Activated CD4-positive, alpha-beta T cell treated with anti-CD3 and anti-CD28 coated beads, Interleukin-10, Interleukin-2, amounts not matched to agents 100 ng/mL and 50 ng/mL, durations not matched to agents 16 hours and 8 hours (primary cell): ENCODE measurements around the gene C4orf50.

Source experiments
- DNase-seq: peaks from one replicate; pipeline ENCODE4 v3.0.0-alpha.2; 2020

Gene C4orf50

DNA sequence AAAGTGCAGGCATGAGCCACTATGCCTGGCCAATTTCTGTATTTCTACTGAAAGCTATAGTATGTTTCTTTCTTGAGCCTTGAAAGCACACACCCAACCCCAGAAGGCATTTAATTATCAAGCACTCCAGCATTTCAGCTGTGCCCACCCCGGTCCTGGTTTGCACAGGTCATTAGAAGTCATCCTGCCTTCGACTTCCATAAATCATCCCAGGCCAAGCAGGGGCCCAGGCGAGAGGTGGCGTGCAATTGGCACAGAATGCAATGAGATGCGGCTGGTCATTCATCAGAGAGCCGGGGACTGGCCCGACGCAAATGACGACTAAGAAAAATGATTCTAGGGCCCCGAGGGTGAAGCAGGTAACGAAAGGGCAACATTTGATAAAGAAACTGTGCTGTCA, 100.6 kb downstream of the C4orf50 start:
- DNase-seq, result no peak

DNA sequence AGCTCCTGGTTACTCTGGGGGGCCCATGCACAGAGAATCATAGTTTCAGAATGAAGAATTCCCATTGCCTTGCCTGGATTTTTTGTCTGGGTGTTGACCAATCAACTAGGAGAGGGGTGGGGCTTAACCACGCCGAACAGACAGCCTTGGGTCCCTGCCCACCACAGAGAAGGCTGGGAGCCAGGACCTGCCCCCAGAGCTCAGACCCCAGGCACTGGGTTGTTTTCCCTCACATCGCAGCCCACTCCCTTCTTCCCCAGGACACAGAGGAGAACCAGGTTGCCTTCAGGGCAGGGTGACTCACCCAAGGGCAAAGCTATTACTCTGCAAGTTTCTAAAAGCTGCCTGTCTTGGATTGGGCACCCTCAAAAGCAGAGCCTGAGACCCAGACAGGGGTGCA, 102.0 kb downstream of the C4orf50 start:
- DNase-seq, result no peak

DNA sequence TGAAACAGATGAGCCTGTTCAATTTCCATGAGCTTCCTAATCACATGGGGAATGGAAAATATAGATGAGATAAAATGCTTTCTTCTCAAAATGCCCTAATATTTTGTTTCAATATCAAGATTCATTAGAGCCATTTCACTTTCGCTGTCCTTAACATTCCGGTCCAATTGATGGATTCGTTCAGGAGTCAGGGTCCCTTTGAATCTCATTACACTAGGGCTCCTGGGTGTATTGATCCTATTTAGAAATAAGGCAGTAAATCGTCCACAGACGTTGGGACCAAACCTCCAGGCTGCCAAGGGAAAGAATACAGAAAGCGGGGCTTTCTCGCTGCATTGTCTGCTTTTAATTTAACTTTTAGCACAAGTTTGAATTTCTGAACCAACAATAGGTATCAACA, 104.8 kb downstream of the C4orf50 start:
- DNase-seq, result no peak

DNA sequence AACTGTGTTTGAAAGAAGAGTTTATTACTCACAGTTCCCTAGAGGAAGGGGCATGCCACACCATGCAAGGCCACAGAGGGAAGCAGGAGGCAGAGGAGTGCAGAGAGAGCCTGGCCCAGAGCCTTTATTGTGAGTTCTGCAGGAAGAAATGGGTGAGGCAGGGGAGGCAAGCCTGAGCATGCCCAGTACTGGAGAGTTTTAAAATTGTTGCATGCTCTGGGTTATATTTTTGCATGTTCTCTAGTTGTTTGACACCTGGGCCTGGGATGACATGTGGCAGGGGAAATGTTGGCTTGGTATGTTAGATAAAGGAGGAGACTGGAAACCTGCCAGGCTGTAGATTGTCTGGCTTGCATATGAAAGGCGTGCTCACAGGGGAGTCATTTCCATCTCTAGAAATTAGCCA, 105.6 kb downstream of the C4orf50 start:
- no peak for DNase-seq

DNA sequence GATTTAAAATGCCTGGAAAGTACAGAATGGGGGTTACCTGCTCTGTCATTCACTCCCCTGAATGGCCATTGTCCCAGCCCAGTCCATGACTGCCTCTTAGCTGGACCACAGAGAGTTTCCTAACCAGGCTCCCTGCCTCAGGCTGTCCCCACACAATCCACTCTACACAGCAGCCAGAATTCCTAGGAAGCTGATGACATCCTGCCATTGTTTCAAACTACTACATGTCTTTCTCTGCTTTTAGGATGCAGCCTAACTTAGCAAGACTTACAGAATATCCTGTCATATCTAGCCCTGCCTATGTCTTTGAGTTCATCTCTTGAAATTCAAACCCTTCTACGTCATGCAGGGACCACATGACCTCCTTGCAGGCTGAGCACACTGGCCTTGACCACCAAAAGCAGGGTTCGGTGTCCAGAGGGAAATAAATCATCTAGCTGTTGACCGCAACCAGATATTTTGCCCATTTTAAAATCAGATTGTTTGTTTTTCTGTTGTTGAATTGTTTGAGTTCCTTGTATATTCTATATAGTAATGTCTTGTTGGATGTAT, 109.3 kb downstream of the C4orf50 start:
- DNase-seq, result no peak

DNA sequence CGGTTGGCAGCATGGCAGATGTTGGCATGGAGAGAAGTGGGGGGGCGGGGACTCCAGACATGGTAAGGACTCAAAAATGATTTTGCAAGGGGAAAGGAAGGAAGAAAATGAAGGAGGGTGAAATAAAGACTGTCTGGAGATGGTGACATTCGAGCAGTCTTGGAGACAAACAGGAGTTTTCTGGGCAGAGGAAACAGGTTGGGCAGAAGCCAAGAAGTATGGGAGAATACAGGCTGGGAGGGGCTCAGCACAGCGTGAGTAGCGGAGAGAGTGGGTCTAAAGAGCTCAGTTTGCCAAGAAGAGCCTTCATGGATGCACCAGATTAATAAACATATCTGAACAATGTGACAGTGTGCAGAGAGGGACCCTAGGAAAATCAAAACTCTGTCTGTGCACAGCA, 112.0 kb downstream of the C4orf50 start:
- no peak for DNase-seq

DNA sequence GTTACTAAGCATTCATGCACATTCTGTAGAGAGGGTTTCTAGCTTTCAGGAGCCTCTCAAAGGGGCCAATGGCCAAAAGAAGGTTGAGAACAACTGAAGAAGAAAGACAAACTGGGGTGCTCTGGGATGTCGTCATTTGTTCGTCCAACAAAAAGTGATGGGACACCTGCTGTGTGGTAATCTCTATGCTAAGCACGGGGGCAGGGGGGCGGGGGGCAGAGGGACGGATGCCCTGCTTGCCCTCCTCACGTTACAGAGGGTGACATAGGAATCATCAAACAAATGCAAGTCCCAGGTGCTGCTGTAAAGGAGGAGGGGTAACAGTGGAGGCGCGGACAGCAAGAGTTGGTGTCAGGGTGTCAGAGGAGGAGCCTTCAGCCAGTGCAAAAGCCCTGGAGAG, 112.5 kb downstream of the C4orf50 start:
- DNase-seq, result no peak

DNA sequence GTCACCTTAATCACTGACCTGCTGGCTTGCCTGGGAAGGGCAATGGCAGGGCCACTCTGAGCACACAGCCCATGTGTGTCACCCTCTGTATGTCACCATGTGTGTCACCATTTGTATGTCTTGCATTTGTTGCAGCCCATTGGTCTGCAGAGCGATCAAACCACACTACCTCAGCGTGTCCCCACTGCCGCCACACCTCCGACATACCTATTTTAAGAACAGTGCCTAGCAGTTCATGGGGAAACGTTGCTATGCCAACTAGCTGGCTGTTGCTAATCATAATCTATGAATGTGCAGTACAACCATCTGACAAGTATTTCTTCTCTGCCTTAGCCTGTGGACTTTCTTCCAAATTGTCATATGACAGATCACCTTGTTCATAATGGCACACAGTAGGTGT, 117.4 kb downstream of the C4orf50 start:
- DNase-seq, result no peak

DNA sequence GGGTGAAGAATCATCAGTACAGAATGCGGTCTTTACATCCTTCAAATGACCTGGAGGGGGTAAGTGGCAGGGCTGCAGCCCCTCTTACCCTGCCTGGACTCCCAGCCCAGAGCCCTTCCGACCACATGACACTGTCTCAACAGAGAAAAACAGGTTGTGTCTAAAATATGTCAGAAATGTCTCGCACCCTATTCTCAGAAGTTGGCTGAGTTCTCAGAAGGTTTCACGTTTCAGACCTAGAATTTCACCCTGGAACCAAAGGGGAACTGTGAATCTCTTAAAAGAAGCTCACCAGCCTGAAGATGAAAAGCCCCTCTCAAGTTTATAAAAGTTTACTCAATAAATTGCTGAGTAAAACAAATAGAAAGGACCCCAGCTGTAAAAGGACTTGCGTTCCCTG, 118.3 kb downstream of the C4orf50 start:
- DNase-seq, result no peak

DNA sequence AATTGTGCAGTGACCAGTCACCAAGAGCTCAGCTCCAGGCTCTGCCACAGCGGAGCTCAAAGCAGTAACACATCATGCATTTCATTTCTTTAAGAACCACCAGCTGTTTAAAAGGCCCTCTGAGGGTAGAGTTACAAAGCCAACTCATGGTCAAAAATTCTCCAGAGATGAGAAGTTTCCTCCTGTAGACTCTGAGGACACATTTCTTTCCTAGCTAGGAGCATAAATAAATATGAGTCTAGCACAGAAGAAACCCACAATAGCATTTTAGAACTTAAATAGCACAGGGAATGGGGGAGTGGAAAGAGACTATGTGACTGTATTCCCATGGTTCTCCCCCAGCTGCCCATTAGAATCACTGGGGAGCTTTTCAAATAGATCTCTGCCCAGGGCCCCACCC, 118.8 kb downstream of the C4orf50 start:
- DNase-seq, result no peak

DNA sequence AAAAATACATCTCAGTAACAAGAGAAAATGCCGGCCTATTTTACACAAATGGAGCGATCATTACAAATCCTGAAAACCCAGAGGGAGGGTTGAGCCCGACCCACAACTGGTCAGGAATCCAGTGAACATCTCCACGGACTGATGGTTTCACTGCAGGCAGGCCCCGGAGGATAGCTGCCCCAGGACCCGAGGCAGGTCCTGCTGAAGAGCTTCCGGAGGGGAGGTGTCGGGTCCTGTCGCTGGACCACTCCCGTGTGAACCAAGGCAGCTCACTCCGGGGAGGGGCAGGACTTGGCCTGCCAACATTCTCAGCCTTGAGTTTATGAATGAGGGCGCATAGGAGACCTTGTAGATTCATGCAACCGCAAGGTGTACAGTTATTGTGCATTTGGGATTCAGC, 120.6 kb downstream of the C4orf50 start:
- DNase-seq, result no peak

DNA sequence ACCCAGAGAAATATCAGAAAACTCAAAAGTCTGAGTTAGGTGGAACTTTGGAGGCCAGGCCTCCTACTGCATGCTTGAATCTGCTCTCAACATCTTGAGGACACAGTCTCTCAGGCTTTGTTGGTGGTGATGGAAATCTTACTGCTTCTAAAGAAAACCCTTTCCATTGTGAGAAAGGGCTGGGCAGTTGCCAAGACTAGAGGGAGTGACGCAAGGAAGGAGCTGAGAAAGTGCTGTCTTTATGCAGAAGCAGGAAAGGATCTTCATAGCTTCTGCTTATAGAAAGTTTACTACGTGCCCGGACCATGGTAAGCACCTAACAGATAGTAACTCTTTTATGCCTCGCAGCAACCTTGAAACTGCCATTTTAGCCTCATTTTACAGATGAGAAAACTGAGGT, 122.9 kb downstream of the C4orf50 start:
- DNase-seq, result no peak

DNA sequence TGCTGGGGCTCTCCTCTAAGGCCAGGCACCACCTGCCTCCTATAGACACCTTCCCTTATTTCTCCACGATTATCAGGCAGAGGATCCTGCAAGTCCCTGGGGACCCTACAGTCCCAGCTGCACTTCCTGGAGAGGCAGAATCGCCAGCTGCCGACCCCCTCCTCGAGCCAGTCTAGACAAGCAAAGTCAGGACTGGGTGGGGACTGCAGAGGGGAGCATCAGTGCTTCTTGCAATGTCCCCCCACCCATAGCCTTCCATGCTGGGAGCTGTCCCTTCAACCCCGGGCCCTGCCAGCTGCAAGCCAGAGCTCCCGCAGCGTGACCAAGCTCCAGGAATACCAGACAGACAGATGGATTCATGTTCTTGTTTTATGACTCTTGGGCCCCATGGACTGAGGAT, 124.0 kb downstream of the C4orf50 start:
- DNase-seq, result no peak

DNA sequence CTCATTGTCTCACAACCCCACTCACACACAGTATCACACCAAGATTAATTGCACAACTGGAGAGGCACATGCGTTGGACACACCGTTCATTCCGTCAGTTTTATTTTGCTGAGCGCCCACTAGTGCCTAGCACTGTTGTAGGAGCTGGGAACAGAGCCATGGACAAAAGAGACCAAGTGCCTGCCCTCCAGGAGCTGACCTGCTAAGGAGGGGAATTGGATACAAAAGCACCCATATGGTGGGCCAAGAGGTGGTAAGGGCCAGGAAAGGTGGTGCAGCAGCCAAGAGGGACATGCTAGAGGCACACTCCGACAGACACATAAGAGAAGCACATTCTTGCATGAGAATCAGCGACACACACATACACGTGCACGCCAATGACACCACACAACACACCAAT, 124.6 kb downstream of the C4orf50 start:
- DNase-seq, result no peak

DNA sequence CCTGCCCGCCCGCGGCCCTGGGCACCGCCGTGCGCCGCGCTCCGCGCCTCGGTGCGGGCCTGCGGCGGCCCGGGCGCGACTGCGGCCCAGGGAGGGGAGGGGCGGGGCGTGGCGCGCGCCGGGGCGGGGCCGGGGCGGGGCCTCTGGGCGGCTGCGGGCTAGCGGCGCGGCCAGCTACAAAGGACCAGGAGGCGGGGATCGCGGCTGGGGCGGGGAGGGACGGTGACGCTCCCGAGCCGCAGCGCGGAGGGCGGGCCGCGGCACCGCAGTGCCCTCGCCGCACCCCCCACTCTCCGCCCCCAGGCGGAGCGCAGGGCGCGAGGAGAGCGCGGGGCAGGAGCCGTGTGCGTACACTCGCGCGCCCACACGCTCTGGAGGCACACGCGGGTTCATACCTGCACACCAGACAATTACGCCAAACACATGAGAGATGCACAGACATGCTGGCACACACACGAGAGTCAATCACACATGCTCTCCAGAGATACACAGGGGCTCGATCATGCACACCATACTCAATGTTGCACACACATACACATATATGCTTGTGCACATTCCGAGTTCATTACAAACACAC, 125.1 kb downstream of the C4orf50 start, which contains the start of gene CRMP1:
CRMP1 (minus strand) TSS at position 83 of the 577 bp plus-strand sequence. CDS start 117 bp downstream, outside the sequence.
- DNase-seq, result no peak

DNA sequence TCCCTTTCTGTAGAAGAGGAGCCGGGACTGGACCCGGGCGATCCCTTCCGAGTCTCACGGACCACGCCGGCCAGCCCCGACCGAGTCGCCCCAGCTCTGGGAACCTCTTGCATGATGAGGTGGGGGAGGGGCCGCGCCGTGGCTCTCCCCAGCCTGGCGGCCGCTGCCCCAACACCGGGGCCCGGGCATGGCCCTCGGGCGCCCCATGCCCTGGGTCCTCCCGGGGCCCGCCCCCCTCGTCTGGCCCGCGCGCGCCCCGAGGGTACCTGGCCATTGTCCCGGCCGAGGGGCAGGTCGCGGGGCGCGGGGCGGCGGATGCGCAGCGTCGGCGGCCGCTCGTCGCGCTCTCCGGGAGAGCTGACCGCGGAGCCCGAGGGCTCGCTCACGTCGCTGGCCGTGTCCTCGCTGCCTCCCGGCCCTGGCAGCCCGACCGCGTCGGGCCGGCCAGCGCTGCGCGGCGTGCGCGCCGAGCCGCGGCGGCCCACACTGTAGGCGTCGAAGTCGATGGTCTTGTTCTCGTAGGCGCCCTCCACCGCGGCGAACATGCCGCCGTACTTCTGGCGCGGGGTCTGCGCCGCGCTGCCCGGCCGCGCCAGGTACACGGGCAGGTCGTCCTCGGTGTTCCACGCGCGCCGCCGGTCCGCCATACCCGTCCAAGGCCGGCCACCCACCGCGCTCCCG, 125.8 kb downstream of the C4orf50 start:
- no peak for DNase-seq

DNA sequence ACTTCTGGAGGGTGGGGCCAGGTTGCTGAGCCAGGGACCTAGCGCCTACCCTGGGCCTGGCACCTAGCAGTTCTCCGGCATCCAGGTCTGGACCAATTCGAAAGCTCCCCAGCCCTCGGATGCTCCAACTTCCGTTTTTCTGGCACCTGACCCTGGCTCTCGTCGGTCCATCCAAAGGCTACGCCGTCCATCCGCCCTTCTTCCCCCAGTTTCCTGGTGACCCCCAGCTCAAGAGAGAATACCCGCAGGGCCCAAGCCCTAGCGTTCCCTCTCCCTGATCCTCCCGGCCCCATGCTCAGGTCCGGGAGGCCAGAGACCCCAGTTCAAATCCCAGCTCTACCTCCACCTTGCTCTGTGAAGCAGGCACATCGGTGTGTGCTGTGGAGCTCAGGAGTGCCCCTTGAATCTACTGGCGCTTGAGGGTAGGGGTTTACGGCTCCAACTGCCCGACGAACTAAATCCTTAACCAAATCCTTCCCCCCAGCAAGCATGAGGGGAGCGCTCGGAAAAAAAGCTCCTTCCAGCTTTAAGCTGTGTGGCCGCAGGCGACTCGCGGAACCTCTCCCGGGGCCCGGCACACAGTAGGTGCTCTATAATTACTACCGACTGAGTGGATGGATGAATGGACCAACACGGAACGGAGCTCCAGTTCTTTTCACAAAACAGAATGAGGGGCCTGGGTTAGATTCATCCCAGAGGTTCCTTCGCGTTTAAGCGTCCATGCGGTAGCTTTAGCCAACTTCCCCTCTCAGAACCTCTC, 126.5 kb downstream of the C4orf50 start:
- DNase-seq, result no peak

DNA sequence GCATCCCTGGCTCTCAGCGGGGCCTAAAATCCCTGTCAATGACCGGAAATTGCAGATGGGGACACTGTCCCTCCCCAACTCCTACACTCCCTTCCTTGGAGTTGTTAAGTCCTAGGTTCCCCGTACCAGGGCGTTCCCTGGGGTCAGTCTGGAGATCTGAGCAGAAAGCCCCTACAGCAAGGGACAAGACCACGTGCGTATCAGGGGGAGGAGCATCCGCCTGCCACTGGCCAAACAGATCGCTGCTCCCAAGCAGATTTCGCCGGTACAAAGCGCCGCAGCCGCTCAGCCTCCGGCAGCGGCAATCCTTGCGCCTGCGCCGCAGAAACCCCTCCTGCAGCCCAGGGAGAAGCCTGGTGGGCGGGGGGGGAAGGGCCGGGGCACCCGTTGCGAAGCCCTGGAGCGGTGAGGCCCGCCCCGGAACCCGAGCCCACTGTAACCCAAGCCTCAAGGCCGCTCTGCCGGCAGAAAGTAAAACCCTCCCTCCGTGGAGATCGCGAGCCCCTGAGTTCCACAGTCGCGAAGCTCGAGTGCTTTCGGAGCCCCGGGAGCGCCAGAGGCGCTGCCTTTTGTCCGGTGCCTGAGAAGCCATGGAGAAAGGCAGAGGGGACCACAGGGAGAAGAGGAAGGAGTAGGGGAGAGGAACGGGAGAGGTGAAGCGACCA, 128.0 kb downstream of the C4orf50 start:
- DNase-seq, result no peak

DNA sequence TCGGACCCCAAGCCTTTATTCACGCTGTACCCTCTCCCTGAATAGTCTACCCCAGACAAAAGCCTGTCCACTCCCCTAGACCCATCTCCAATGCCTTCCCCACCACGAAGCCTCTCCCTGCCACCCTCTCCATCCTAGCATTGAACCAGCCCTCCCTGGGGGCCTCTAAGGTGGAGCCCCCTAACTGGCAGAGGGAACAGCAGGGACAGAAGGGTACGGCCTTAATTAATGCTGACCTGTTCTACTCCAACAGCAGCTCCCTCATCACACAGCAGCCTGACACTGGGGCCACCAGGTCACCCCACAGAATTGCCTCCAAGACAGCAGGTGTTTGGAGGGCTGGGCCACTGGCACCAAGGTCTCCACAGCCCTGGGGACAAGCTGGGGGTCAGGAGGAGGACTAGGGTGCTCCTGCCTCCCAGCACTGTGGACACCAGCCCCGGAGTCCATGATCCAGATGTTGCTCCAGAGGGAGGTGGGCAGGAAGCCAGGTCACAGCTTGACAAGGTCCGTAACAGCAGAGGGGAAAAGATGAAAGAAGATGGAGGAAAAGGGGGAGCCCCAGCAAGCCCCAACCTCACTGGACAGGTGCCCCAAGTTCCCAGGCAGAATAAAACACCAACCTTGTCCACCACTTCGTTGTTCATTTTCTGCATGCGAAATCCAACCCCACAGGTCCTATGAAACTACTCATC, 129.1 kb downstream of the C4orf50 start:
- DNase-seq, result no peak

DNA sequence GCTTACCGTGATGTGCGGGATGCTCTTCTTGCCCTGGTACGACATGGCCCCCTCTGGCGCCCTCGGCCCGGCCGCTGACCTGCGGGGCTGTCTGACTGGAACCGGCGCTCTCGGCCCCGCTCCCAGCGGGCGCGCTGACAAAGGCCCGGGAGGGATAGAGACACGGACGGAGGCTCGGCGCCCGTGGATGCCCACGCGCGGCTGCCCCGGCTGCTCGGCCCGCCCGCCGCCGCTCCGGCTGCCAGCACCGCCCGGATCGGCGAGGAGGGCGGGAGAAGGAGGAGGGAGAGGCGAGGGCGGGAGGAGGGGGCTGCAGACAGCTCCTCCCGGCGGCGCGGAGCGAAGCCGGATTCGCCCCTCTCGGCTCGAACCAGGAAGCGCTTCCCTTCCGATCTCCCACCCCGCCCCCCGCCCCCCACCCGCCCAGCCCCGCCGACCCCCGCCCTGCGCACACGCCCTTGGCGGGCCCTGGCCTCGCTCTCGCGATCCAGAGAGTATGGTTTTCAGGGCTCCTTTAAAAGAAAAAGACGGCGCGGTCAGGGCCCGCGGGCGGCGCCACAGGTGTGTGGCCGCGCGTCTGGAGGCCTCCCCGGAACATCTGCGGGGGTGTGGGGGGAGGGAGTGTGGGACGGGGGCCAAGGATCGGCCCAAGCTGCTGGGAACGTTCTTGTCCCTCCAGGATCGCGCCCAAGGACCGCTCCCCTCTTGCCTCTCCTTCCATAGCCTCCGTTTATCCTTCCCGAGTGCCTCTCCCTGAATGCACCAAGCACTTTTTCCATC, 129.8 kb downstream of the C4orf50 start:
- no peak for DNase-seq

DNA sequence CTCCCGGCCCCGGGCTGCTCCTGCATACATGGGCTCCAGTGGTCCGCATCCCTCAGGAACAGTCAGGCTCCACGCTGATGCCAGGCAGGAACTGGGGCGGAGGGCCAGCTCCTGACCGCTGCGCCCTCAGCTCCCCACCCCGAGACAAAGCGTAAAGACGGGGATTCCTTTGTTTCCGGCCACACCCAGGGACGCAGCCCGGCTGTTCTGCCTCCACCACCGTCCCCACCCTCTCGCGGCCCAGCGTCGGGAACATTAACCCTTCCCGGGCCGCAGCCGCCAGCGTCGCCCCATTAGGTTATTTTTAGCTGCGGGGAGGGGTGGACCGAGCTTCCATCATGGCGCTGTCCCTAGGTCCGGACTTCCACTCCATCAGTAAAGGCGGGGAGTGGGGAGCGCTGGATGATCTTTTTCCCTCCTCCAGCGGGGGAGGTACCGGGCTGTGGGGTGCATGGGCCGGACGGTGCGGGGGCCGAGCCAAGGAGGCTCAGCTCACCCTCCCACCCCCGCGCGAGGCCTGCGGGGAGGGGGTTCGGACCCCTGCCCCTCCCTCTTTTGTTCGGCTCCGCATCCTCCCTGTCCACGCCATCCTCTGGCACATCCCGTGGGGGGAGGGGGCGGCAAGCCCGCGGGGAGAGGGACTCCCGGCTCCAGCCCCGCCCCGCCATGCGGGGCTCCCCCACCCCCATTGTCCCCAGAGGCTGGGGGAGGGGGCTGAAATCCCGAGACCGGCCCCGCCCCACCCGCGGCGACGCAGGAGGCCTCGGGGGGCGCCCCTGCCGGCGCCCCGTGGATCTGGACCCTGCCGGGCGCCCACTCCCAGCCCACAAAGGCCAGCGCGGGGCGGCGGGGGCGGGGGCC, 130.6 kb downstream of the C4orf50 start:
- no peak for DNase-seq
